CD4-positive, alpha-beta T cell treated with Interleukin-17A for 4 hours (primary cell): ENCODE measurements around the gene HSH2D.
A peak's percentile ranks its signal among the peaks of the same experiment; 100 is the strongest.
"Not testable (repeated sequence)": the region's sequence is repeated elsewhere in the genome, so short reads cannot be mapped to it uniquely, and the experiment has no call there.

ENCODE experiments used
- DNase-seq: peaks from one replicate; pipeline ENCODE4 v3.0.0-alpha.2; 2020; ENCODE audit warnings: mixed read lengths

The HSH2D gene

DNA sequence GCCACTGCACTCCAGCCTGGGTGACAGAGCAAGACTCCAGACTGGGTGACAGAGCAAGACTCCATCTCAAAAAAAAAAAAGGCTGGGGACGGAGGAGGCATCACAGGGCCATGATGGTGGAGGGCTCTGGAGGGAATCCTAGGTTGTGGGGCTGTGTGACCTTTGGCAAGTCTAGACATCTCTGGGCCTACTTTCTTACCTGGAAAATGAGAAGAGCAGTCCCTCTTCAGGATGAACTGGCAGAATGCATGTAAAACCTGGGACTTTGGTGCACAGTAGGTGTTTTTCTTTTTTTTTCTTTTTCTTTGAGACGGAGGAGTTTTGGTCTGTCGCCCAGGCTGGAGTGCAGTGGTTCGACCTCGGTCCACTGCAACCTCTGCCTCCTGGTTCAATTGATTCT lies 16.2 kb downstream of the HSH2D start:
- DNase-seq: no peak

DNA sequence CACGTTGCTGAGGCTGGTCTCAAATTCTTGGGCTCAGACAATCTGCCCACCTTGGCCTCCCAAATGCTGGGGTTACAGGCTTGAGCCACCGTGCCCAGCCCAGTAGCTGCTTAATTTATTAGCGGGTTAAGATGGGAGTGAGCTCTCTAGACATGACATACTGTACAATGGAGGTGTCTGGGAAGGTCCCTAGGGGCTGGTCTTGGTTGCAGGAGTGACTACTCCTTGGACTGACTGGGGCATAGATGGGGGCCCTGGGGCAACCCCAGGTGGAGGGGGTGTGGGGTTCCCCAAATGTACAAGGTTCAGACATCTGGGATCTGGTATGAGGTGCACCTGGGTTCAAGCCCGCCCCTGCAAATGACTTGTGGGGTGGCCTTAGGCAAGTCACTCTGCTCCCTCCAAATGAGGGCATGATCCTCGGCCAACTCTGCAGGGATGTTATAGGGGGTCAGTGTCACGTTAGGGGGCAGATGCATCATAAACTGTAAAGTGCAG lies 17.0 kb downstream of the HSH2D start:
- DNase-seq: no peak

DNA sequence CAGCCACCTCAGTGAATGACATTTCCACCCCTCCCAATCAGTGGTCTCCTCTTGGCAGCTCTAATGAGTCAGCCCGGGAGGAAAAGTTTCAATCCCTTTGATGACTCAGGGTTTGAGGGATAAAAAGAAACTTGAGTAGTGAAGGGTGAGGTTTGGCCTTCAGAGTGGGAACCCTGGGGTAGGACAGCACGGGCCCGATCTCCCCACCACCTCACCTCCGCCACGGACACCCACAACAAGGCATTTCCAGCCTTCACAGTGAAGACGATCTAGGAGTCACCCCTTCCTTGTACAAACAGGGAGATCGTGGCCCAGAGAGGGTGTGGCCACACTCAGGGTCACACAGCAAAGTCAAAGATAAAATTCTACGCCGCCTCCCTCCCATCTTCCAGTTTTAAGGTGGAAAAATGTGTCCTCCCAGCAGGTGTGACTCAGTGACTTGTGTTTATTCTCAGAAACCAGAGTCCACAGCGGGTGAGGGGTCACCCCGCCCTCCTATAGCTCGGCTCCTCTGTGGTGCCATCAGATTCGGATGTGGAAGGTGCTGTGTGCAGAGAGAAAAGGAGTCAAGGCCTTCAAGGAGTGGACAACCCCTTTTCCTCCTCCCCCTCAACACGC lies 17.6 kb downstream of the HSH2D start:
- DNase-seq: peak; percentile 12

DNA sequence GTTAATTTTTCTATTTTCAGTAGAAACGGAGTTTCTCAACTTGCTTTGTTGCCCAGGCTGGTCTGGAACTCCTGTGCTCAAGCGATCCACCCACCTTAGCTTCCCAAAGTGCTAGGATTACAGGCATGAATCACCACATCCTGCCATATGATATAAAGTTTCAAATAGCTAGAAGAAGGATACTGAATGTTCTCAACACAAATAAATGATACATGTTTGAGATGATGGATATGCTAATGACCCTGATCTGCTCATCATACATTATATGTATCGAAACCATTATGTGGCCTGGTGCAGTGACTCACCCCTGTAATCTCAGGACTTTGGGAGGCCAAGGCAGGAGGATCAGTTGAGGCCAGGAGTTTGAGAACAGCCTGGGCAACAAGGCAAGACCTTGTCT lies 18.4 kb downstream of the HSH2D start:
- no peak for DNase-seq

DNA sequence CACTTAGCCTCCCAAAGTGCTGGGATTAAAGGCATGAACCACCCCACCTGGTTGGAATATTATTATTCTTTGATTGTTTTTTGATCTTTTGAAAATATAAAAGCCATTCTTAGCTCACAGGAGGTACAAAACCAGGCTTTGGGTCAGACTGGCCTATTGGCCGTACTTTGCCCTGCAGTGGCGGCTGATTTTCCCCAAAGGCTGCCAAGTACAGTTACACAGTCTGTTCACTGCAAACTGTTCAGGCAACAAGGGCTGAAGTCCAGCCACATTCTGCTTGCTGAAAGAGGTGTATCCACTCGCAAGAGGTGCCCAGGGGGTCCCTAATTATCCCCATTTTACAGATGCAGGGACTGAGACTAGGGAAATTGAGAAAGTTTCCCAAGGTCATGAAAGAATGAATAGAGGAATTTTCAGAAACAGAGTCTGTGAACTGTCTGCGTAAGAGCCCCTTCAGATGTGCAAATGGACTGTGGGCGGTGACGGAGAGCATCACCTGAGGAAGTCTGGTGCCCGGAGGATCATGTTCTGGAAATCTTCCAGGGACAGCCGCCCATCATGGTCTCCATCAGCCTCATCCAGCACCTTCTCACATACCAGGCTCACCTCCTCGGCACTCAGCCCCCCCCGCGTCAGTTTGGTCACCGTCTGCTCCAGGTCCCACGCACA lies 20.9 kb downstream of the HSH2D start:
- no peak for DNase-seq

DNA sequence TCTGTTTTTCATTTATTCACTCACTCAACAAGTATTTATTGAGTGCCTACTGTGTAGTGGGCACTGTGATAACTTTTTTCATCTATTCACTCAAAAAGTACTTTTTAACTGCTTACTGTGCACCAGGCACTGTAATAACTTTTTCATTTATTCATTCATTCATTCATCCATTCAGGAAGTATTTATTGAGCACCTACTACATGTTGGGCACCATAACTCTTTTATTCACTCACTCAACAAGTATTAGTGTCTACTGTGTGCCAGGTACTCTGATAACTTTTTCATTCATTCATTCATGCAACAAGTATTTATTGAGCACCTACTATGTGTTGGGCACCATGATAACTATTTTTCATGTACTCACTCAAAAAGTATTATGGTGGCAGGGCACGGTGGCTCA lies 22.9 kb downstream of the HSH2D start:
- no peak for DNase-seq

DNA sequence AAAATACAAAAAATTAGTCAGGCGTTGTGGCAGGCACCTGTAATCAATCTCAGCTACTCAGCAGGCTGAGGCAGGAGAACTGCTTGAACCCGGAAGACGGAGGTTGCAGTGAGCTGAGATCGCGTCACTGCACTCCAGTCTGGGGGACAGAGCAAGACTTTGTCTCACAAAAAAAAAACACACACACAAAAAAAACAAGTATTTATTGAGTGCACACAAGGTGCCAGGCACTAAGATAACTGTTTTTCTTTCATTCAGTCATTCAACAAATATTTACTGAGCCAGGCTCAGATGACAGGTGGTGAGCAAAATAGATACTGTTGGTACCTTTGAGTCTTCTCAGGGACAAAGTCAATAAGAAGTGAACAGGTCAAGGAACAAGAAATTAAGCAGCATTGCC lies 23.6 kb downstream of the HSH2D start:
- DNase-seq: no peak

DNA sequence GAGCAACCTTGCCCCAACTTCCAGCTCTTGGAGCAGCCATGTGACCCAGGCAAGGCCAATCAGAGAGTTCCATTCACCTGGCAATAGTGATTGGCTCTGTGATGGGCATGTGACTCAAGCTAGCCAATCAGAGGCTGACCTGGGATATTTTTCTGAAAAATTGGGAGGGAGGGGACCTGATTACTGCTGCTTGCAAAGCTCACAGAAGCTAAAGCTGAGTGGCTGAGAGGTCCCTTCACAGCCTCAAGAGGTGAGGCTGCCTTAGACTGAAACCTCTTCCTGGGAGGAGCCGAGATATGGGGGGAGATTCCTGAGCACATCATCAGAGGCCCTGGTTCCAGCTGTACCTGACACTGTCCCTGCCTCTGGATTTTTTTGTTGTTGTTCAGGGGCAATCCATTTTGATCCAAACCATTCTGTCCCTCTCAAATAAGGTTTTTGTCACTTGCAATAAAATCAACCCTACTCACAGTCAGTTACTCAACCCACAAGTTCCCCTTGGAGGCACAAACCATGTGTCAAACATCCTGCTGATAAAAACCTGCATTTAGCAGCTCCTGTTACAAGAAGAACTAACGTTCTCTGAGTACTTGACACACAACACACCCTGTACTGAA lies 25.1 kb downstream of the HSH2D start:
- DNase-seq: no peak

DNA sequence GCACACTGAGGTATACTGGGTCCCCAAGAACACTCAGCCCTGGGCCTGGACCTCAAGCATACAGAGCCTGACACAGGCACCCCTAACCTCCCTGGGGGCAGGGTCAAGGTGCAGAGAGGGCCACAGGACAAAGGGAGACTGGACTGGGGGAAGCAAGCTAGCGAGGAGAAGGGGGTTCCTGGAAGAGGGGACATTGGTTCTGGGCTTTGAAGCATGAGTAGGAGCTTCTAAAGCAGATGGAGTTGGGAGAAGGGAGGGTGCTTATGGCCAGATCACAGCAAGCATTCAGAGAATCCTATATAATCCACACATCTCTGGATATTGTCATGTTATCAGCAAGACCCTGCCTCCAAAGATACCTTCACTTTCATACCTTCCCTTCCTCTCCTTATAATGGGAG lies 26.6 kb downstream of the HSH2D start:
- DNase-seq: no peak

DNA sequence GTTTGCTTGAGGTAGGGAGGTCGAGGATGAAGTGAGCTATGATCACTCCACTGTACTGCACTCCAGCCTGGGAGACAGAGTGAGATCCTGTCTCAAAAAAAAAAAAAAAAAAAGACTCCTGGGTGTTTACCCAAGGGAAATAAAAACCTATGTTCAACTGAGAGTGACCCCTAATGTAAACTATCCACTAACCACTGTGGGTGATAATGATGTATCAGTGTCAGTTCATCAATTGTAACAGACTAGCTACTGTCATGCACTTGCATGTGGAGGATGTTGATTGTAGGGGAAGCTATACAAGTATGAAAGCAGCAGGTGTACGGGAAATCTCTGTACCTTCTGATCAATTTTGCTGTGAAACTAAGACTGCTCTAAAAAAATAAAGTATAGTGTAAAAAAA lies 32.5 kb downstream of the HSH2D start:
- no peak for DNase-seq

DNA sequence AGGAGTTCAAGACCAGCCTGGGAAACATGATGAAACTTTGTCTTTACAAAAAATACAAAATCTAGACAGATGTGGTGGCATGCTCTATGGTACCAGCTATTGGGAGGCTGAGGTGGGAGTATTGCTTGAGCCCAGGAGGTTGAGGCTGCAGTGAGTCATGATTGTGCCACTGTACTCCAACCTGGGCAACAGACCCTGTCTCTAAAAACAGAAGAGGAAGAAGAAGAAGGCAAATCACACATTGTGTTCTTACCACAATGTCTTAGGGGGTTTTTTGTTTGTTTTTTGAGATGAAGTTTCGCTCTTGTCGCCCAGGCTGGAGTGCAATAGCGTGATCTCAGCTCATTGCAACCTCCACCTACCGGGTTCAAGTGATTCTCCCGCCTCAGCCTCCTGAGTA lies 35.4 kb downstream of the HSH2D start:
- DNase-seq: not testable (repeated sequence)

DNA sequence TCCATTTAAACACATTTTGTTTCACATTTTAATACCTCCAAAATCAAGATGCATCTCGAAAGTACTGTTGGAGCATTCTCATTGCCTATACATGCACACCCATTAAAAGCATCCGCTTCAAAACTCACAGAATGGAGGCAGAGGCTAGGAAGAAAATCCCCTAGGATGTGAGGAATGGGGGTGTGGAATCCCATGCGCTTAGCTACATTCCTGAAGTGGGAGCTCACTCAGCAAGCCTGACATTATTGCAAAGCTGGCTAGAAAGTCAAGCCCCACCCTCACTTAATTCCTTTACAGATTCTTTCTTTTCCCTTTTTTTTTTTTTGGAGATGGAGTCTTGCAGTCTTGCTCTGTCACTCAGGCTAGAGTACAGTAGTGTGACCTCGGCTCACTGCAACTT lies 37.1 kb downstream of the HSH2D start:
- DNase-seq: no peak

DNA sequence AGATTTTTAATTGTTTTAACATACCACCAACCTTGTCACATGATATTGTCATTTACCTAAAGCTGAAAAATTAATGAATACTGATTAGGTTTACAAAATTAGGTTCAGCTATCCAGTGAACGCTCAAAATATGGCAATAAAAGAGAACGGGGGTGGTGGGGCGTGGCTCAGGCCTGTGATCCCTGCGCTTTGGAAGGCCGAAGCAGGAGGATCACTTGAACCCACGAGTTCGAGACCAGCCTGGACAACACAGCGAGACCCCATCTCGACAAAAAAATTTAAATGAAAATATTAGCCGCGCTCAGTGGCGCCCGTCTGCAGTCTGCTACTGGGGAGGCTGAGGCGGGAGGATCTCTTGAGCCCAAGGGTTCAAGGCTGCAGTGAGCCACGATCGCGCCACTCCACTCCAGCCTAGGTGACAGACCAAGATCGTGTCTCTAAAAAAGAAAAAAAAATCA lies 41.2 kb downstream of the HSH2D start:
- DNase-seq: no peak

DNA sequence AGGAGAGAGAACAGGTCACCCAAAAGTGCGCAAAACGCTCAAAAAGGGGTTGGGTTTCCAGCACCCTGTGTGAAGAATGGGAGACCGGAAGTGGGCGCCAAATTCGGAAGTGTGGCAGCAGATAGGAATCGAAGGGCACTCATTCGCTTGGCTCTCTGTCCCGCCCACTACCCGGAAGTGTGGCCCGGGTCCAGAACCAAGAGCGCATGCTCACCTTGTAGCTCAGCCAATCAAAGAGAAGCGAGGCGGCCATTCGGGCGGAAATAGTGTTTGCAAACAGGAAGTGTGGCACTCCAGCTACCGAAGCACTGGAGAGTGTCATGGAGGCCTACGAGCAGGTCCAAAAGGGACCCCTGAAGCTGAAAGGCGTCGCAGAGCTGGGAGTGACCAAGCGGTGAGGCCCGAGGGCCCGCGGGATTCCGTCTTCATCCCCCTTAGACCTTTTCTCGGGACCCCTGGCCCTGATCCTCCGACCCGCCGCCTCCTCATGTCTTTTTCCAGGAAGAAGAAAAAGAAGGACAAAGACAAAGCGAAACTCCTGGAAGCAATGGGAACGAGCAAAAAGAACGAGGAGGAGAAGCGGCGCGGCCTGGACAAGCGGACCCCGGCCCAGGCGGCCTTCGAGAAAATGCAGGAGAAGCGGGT lies 41.8 kb downstream of the HSH2D start, which contains the start of gene FAM32A:
TSS of gene FAM32A (plus strand) at position 288 of the 645 bp plus-strand sequence. CDS start at position 321, 33 bp downstream.
- DNase-seq: peak; percentile 99

DNA sequence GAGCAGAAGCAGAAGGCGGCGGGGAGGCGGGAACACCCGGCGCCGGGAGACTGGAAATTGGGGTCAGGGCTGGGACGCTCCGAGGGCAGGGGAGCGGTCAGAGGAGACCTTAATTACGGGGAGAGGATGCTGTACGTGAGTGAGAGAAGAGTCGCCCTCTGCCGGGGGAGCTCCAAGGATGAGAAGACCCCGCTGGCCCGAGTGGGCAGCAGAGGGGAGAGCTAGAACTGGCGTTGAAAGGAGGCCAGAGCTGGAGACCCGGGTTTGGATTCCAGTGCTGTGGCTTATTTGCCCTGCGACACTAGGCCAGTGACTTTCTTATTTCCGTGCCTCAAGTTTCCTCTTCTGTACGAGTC lies 42.3 kb downstream of the HSH2D start:
- DNase-seq: peak; percentile 51

DNA sequence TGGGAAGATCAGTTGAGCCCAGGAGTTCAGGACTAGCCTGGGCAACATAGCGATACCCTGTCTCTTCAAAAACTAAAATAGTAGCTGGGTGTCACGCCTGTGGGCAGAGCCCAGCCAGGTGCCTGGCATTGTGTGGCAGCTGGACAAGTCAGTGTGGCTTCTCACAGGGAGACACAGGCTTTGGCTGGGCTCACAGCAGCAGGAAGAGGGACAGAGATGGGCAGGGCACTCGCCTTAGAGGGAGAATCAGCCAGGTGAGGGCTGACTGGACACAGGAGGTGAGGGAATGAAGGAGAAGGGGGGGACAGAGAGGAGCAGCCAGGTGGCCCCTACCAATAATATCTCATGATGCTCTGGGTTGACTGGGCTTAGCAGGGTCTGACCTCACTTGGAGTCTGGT lies 45.0 kb downstream of the HSH2D start:
- DNase-seq: no peak

DNA sequence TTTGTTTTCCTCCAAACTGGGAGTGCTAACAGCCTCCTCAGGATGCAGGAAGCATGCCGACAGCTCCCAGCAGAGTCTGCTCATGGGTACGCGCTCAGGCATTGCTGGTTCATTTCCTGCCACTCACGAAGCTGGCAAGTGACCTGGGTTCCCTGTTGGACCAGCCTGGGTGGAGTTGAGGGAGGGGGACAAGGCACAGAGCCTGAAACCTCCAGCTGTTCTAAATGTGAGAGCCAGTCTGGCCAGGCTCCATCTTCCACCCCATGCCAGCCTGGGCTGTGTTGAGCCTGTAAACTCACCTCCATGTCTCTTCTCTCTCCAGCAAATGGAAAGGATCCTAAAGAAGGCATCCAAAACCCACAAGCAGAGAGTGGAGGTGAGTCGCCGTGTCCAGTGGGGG lies 46.7 kb downstream of the HSH2D start:
- DNase-seq: no peak

DNA sequence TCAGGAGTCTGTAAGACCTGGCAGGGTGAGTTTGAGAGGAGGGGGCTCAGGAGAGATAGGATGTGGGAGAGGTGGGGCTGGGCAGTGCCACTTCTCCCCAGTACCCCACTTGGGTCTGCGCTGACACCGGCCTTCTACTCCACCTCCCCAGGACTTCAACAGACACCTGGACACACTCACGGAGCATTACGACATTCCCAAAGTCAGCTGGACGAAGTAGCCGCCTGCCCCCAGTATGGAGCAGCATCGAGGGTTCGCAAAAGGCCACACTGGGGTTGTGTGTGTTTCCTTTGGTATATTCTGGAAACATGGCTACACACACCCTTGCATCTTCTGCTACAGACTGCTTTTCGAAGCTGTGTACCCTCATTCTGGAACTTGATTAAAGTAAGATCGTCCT lies 47.3 kb downstream of the HSH2D start:
- DNase-seq: no peak

DNA sequence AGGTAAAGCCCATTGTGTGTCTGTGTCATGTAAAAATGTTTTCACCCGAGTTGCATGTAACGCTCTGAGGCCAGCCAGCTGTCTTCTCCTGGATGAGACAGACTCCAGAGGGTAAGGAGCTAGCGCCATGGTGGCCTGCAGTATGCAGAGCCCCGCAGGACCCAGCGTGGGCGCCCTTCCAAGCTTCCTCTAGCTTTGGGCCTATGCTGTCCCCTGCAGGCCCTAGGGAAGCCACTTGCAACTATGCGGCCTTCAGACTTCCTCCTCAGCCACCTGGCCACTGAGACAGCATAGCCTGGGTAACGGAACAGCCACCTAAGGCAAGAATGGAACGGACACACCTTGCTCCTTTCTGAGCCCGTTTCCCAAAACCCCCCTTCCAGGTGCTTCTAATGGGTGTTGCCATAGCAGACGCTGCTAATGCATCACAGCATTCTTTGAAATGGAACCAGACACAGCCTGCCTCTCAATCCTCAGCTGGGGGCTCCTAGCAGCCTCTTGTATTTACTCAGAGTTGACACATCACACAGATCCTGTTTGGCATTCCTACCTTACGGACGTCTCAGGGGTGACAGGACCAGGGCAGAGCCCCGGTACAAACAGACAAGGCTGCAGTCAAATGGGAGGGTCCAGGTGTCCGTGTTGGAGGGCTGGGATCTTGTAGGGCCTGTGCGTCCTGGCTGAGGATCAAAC lies 47.9 kb downstream of the HSH2D start:
- DNase-seq: no peak

DNA sequence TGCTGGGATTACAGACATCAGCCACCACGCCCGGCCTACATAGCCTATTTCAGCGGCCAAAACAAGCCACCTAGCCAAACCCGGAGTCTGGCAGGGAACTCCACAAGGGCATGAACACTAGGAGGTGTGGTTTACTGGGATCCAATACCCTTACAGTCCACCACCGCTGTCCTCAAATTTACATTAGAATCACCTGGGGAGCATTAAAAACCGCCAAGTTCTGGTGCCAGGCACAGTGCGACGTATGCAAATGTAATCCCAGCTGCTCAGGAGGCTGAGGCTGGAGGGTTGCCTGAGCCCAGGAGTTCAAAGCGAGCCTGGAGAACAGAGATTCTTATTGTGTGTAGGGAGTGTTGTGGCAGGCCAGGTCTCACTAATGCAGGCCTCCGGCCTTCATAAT lies 50.0 kb downstream of the HSH2D start:
- DNase-seq: no peak

DNA sequence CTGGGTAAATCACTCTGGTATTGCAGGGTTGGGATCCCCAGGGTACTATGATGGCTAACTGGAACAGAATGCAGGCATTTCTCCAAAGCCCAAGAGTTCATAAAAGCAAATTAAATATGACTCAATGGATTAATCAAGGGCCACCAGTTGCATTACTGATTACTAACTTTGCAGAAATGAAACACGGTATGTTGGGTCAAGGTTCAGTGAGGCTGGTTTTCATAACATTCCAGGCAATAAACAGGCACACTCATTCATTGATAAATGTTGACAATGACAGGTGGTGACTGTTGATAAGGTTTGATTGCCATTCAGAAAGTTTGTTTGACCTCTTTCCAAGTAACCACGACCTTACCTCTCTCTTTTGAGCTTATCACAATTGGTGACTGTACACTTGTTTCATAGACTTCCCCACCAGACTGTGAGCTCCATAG lies 53.7 kb downstream of the HSH2D start:
- DNase-seq: no peak

DNA sequence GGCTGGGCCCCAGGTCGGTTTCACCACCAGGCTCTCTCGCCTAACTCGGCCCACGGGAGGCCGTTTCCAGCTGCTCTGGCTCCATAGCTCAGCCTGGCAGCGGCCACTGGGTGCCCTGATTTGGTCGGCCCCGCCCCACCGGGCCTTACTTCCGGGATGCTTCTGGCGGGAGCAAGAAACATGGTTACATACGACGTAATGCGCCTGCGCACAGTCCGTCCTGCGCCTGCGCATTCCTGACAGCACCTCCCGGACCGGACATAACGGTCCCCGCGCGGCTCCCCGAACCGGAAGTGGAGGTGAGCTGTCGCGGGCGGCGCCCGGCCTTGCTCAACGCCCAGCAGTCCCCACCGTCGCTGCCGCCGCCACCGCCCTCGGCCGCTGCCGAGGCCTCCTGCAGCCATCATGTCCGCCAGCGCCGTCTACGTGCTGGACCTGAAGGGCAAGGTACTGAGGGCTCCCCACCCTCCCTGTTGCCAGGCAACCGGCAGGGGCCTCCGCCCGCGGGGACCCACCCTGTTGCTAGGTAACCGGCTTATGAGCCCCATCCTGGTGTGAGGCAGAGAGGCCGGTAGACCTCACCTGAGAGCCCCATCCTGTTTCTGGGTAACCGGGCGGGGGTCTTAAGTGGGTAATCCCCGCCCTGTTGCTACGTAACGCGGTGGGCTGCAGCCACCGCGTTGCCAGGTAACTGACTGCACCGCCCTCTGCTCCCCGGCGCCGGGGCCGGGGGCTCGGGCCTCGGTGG lies 54.3 kb downstream of the HSH2D start, which contains the start of gene AP1M1:
TSS of gene AP1M1 (plus strand) at position 290 of the 748 bp plus-strand sequence. CDS start at position 406, 116 bp downstream.
- DNase-seq: peak; percentile 100
